Activated T-cell treated with anti-CD3 and anti-CD28 coated beads for 48 hours (primary cell): ENCODE results near the gene DRC3.

ENCODE experiments used
- DNase-seq: peaks from one replicate; pipeline ENCODE4 v3.0.0-alpha.2; 2020; ENCODE audit warnings: low read depth

DRC3 gene

DNA sequence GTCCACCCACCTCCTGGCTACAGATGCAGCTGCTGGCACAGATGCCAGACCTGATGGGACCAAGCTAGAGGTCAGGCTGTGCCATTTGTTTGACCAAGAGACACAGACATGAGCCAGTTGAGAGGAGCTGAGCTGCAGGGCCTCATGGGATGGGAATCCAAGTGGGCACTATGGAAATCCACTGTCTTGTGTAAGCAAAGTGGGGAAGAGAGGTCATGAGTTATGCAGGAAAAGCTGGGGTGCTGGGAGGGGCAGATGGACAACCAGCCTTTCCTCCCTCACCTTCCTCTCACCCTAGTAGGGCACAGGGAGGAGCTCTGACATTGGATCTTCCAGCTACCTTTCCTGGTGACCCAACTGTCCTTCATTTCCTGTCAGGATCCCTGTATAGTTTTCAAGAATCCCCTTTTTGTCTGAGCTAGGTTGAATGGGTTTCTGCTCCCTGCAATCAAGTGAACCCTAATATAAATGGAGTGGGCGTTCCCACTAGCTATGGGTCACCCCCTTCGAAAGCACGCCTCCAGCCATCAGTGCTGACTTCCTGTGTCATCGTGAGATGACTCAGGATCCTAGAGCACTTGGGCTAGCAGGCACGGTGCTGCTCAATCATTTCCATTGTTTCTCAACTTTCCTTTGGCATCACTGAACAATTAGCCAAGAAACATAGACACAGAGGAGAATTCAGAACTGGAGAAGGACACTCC lies 52.7 kb downstream of the DRC3 start:
- DNase-seq: peak; percentile 17

DNA sequence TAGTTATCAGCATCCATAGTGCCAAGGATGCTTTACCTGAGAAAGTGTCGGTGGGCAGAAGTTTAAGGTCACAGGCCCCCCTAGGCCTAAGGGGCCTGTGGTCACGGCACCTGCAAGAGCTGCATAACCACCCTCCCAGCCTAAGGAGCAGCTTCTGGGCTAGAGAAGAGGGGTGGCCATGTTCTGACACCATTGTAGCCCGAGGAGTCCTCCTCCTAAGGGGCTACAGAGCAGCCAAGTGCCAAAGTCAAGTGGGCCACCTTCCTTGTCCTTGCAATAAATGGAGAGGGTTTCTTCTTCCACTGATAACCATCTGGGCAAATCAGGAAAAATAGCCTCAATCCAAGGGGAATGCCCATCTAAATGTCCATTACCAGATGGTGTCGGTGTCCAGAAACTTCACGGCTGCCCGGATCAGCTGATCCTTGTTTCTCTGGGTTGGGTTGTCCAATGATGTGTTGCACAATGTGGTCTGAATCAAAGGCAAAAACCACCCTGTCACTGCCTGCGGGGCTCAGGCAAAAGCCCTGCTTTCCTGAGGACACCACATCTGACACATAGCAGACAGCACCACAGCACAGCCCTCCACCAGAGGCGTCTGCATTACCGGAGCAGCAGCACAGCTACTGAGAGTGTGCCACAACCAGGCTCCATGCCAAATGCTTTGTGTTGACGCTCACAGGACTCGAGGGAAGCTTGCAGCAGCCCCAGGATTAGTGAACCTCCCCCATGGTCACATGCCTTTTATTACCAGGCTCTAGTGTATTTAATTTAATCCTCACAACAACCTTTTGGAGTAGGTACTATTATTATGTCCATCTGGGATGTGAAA lies 53.5 kb downstream of the DRC3 start:
- DNase-seq: no peak

DNA sequence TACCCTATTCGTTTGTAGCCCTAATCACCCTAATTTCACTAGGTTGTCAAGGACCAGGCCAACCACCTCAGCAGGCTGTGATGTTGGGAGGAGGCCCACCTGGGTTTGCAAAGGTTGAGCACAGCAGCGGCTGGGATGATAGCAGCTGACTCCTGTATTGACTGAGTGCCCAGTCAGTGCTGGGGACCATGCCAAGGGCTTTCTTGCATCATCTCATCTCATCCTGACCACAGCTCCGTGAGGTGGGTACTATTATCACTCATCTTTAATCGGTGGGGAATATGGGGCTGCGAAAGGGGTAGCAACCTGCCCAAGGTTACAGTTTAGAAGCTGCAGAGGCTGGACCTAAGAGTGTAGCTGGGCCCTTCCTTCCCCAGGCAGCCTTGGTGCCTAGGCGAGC lies 54.6 kb downstream of the DRC3 start:
- DNase-seq: no peak

DNA sequence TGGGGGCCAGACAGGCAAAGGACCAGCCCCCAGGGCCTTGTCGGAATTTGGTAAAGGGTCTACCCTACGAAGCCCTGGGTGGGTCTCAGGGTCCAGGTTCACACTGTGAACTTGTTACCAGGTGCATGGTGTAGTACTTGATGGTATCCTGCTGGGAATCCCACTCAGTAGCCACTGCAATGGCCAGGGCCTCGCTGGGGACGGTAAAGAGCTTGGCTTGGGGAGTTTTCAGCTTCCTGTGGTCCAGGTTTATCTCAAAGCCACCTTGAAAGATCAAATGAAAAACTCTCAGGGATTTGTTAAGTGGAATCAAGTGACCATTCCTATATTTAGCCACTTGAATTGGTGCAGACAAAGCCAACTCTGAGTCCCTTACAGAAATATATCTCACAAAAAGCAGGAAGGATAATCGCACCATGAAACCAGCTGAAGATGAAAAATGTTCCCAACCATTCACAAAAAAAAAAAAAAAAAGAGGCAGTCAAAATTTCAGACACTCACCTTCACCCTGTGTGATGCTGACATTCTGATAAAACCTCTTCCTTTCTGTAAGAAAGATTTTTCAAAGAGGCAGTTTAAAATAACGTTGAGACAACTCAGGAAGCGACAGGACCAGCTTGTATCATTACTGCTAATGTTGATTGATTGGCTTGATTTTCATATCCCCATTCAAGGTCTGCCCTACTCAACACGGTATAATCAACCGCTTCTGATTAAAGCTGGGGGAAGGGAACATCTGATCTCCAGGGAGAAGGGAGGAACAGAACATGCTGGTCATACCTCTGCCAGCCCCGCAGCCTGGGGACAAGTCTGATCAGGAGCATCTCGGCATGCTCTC lies 55.7 kb downstream of the DRC3 start:
- DNase-seq: no peak

DNA sequence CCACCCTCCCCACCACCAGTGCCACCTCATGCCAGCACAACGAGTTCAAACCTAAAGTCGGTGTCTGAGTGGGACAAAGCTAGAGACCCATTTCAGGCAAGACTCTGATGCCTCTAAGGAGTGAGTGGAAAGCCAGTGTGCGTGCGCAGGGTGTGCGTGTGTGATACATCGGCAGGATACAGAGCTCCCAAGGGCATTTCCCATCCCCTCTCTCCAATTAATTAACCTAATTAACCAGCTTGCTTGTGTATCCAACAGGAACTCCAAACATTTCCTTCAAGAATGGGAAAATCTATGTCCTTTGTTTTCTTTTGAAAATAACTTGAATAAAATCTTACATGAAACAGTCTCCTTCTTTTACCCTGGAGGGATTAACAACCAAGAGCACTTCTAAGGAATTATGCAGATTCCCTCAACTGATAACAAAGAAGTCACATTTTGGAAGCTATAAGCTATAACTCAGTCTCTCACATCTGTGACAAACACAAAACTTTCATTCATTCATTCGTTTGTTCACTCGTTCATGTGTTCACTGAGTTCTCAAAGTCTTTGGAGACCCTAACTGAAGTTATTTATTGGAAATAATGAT lies 56.4 kb downstream of the DRC3 start:
- no peak for DNase-seq

DNA sequence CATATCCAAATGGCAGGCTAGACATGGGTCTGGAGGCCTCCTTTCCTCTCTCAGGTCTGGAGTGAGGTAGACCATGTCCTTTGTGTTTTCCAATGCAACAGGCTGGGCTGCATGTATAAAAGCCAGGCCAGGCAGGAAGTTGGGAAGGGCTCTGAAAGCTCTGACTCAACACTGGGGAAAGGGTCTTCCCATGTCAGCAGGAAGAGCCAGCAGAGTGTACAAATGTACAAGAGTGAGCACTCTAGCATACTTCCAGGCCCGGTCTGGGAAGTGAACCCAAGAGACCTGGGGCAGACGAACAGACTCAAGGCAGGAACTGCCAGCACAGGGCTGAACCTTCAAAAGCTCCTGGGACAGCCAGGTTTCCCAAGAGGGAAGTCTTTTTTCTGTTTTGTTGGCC lies 59.3 kb downstream of the DRC3 start:
- no peak for DNase-seq

DNA sequence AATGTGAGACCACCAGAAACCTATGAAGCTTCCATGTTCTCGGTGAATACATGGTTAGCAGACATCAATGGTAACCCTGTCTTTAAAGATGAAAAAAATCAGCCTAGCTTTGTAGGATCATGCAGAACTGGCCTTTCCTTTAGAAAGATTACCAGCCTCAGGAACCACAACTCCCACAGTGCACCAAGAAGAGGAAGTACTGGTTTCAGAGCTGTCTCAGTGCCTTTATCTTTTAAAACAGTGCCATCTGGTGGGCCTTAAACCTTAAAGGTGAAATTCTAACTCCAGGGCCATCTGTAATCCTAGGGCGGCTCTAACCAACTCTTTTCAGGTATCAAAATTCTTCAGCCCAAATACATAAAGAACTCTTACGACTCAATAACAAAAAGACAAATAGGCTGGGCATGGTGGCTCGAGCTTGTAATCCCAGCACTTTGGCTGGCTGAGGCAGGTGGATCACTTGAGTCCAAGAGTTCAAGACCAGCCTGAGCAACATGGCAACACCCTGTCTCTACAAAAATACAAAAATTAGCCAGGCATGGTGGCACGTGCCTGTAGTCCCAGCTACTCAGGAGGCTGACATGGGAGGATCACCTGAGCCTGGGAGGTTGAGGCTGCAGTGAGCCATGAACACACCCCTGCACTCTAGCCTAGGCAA lies 60.9 kb downstream of the DRC3 start:
- DNase-seq: no peak

DNA sequence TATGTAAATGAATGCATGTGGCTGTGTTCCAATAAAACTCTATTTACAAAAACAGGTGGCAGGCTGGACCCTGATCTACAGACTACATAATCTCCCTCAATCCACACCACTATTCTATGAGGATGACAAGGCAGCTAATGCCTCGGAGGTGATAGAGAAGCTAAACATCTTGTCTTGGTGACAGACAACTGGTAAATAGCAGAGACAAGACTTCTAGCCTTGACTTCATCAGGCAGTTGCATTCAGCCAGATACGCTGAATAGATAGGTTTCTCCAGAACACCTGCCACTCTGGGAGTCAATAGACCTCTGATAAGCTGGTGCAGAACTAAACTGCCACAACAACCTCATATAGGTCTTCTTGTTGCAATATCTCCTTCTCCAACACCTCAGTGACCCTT lies 63.0 kb downstream of the DRC3 start:
- no peak for DNase-seq

DNA sequence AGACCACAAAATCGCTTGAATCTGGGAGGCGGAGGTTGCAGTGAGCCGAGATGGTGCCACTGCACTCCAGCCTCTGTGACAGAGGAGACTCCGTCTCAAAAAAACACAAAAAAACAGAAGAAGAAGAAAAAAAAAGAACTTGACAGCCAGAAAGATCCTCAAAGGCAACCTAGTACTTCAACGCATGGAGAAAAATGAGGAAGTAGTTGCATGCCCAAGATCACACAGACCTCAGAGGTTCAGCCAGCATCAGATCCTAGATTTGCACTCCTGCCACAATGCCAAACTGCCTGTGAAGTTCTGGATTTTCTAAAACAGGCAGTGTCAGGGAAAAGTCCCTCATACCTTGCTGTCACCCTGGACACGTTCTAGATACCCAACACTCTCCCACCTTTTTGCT lies 64.8 kb downstream of the DRC3 start:
- no peak for DNase-seq

DNA sequence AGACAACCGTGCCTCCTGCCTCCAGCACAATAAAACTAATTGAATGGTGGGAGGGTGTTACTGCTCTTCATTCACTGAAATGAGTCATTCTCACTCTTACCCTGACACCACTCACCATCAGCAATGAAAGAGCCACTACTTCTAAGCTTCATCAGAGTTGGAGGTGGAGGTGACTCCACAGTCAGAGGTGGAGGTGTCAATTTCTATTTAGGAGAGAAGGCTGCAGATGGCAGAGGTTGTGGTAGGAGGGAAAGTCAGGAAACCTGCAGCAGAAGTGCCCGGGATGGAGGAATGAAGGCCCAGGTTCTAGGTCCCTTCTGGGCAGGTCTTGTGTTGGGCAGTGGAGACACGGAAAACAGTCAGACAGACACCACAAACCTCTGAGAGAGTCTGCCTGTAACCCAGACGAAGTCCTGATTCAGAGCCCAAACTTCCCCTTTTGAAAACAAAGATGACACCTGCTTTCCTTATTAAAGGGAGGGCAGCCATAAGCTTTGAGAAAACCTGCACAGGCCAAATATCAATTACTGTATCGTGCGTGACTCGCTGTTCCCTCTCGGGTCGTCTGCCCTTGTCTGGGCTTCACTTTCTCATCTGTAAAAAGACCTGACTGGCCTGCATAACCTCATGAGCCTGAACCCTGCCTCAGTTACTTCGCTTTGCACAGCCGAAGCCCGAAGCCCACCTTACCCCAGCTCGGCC lies 65.6 kb downstream of the DRC3 start:
- no peak for DNase-seq

DNA sequence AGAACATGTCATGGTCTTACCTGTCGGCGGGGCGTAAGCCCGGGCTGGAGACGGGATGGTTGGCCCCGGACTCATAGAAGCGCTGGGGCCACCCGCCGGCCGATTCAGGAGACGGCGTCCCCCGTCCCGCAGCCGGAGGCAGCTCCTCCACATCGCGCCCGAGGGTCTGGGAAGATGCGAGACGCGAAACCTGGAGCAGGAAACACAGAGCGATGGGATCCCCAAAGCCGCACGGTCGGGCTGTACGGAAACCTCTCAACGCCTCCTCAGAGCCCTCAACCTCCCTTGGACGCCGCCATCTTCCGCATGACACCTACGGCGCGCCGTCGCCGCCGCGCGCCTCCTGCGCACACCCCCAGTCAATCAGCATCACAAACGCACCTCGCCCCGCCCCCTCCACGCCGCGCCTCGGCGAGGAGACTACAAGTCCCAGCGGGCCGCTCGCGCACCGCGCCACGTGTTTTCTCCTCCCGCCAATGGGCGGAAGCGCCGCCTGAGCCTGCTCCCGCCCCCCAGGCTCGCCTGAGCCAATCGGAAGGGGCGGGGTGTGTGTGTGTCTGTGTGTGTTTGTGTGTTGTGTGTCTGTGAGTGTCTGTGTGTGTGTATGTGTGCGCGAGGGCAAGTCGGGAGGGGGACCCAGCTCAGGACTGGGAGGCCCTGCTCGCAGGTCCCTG lies 66.3 kb downstream of the DRC3 start, which contains the start of the genes ATPAF2 and GID4:
Gene ATPAF2 (minus strand): TSS at position 308 of the 674 bp plus-strand sequence. CDS start 155 bp downstream, at position 153.
Gene GID4 (plus strand): TSS at position 548 of the 674 bp plus-strand sequence. CDS start 57 bp downstream, at position 605.
- peak; percentile 100 for DNase-seq

DNA sequence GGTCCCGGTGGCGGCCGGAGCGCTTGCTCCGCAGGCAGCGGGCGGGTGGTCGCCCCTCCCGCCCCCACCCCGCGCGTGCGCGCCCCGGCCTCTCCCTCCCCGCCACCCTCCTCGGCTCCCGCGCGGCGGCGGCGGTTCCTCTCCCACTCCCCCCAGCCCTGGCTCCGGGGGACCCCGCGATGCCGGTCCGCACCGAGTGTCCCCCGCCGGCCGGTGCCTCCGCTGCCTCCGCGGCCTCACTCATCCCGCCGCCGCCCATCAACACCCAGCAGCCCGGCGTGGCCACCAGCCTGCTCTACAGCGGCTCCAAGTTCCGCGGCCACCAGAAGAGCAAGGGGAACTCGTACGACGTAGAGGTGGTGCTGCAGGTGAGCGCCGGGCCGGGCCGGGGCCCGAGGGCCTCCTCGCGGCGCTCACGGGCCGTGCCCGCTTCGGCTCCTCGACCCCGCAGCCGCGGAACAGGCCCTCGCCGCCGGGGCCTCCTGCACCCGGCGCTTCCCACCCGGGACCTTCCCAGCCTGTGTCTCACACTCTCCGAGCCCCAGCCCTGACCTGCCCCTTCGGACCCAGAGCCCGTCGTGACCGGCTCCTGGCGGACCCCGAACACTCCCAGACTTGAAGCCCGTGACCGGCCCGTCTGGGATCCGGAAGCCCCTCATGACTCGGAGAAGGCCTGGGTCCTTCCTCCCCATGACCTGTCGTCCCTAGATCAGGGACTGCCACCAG lies 67.0 kb downstream of the DRC3 start:
- DNase-seq: no peak

DNA sequence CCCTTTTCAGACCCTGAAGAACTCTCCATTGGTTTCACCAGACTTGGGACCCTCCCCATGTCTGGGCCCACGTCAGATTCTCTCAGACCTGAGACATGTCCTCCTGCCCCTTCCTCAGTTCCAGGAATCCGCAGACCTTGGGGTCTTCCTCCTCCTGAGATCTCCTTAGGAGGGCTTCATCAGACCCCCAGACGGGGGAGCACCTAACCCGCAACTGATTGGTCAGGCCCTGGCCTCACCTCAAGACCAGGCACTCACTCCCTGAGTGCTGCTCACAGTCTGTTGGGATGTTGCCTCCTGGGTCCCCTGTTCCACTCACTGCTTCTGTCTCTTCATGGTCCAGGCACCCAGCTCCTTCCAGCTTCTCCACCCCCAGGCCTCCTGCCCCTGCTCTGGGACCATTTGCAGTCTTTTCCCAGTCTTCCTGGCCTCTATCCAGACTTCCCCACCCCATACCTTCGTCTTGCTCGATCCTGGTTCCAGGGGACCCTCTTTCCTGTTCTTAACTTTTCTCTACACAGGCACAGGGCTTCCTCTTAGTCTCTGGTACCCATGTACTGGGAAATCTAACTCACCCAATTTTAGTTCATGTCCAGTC lies 67.7 kb downstream of the DRC3 start:
- DNase-seq: no peak

DNA sequence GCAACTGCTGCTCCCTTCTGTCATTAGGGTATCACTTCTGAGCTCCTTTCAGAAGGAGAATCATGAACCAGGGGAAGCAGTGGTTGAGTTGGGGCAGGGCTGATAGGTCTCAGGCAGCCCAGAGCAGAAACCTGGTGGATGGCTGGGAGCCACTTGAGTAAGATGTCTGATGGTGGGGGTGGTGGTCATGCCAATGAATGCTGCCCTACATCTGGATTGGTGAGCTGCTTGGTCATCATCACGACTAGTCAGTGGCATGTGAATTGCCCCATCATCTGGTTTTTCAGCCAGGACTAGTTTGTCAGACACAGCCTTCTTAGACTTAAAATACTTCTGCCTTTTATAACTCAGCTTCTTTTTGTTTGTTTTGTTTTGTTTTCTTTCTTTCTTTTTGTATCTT lies 69.1 kb downstream of the DRC3 start:
- DNase-seq: no peak

DNA sequence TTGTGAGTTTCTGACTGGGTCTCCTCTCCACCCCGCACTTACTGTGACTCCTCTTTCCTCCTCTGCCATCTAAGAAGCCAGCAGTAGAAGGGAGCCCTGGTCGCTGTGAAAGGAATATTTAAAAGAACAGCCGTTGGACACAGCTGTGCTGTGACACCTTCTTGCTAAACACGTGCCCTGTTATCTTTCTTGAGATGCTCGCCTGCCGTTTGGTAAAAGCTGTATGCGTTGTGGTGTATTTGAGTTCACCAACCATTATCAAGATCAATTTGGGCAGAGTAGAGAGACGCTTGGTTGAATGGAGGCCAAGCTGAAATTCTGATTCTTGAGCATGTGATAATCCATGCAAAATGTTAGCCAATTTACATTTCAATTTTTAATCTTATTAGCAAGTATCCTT lies 70.3 kb downstream of the DRC3 start:
- DNase-seq: no peak

DNA sequence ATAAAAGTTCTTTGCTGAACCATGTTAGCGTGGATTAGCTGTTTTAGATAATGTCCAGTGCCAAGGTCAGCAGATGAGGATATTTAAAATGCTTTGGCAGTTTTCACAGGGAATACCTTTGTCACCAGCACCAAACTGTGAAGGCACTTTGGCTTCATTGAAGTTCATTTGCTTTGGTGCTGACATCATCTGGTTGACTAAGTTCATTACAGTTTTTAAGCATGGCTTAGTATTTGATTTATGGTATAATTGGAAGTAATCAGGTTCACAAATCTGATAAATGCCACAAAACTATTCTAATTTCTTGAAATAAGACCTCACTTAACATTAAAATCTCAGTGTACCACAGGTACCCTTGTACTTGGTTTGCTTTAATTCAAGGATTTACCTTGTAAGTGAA lies 70.8 kb downstream of the DRC3 start:
- DNase-seq: no peak

DNA sequence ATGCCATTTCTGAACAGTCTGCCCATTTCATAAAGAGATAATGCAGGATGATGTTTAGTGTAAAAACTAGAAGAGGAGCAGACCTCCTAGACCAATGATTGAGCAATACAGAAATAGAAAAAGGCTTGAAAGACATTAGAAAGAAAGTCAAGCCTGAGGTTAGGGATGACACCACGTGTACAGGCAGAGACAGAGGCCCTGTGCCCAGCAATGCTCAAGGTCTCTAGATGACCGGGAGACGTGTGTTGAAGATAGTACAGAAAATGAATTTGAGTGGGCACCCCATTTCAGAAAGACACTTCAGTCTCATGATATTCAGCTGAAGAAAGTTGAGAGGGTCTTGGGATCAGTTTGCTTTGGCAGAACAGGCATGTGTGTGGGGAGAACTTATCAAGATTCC lies 71.9 kb downstream of the DRC3 start:
- no peak for DNase-seq

DNA sequence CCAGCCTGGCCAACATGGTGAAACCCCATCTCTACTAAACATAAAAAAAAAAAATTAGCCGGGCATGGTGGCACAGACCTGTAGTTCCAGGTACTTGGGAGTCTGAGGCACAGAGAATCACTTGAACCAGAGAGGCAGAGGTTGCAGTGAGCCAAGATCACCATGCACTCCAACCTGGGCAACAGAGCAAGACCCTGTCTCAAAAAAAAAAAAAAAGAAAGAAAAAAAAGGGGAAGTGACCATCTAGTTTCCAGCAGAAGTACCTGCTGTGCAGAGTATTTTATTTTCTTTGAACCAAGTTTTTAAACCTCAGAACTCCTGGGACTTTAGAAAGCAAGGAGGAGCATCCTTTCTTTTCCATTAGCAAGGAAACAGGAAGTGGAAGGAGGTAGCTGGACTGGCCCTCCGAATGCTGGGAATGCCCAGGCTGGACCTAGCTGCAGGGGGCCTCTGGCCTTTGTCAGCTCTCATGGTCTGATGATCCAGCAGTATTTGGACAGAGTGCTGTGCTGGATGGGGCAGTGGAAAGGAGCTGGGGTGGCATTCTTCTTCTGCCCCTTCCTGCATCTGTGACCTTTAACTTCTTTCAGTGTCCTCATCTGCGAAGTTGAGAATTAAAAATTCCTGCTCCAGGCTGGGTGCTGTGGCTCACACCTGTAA lies 73.2 kb downstream of the DRC3 start:
- no peak for DNase-seq

DNA sequence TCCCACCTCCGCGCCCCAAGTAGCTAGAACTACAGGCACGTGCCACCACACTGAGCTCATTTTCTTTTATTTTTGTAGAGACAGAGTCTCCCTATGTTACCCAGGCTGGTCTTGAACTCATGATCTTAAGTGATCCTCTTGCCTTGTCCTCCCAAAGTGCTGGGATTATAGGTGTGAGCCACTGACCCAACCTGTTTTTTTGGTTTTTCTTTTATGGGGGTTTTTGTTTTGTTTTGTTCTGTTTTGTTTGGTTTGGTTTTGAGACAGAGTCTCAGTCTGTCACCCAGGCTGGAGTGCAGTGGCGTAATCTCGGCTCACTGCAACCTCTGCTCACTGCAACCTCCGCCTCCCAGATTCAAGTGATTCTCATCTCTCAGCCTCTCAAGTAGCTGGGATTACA lies 82.9 kb downstream of the DRC3 start:
- no peak for DNase-seq
